Cerebellar cortex (tissue), 1 donor: Measurements from ENCODE around the gene EFCAB11.
"Not testable (repeated sequence)": the region's sequence is repeated elsewhere in the genome, so short reads cannot be mapped to it uniquely, and the experiment has no call there.

ENCODE experiments used
- DNase-seq: peaks from one replicate; pipeline ENCODE4 v3.0.0-alpha.2; 2015; ENCODE audit warnings: low spot score

The EFCAB11 gene

GRCh38 chr14:89911010-89911919 lies 43.3 kb downstream of the EFCAB11 start:
- peak; percentile 56 for DNase-seq

DNA sequence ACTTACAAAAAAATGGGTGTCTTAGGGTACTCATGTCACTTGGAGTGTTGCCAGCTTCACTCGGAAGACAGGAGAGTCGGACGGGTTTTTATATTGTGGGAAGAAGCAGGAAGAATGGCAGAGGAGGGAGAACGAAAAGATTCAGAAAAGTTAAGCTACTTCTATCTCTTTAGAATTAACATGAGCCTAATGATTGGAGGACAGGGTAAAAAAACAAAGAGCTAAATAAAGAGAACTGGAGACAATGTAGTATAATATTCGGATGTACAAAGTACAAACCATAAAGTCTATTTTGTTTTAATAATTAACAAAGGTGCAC lies 43.9 kb downstream of the EFCAB11 start:
- DNase-seq: no peak

- no peak for DNase-seq
These were observed 44.9 kb downstream of the EFCAB11 start for GRCh38 chr14:89909586-89909985.

GRCh38 chr14:89908712-89909450 lies 45.6 kb downstream of the EFCAB11 start:
- no peak for DNase-seq

GRCh38 chr14:89907655-89908054 lies 46.9 kb downstream of the EFCAB11 start:
- no peak for DNase-seq

- no peak for DNase-seq
These were observed 48.5 kb downstream of the EFCAB11 start for GRCh38 chr14:89906000-89906399.

DNA sequence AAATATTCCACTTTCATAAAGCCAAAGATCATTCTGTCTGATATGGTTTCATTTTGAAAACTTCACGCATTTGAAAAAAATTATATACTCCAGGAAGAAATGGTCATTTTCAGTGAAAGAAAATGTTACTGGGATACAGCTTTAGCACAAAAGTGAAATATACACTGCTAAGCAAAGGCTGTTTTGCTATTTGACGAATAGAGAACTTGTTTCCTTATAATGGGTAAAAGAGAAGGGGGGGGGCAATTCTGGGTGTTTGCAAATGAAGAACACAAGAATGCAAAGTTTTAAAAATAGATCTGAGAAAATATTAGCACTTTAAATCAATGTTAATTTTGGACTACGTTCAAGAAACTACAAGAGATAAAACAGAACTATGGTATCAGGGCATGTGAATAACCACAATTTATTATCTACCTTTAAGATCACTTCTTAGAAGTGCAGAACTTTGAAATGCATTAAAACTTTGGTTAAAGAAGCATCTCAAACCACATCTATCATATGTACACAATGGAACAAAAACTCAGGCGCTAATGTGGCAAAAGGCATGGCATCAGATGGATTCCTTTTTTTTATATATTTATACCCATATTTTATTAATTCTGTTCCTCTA lies 51.1 kb downstream of the EFCAB11 start:
- no peak for DNase-seq

DNA sequence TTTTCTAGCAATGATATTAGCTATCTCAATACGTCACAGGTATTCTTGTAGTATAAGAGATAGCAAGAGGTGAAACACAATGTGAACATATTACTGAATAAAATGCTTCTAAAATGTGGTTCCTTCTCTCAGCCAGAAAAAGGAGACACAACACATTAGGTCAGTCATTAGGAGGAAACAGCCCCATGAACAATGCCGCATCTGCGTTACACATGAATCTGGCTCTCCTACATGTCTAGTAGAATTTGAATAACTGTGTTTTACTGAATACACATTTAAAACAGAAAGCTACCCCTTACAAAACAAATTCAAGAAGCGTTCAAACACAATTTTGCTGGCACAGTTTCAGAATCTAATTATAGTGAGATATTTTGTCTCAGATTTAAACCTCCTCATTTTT lies 51.6 kb downstream of the EFCAB11 start:
- DNase-seq: no peak

- no peak for DNase-seq
These were observed 53.7 kb downstream of the EFCAB11 start for GRCh38 chr14:89900802-89901201.

- peak; percentile 36 for DNase-seq
These were observed 54.4 kb downstream of the EFCAB11 start for GRCh38 chr14:89899917-89900663.

DNA sequence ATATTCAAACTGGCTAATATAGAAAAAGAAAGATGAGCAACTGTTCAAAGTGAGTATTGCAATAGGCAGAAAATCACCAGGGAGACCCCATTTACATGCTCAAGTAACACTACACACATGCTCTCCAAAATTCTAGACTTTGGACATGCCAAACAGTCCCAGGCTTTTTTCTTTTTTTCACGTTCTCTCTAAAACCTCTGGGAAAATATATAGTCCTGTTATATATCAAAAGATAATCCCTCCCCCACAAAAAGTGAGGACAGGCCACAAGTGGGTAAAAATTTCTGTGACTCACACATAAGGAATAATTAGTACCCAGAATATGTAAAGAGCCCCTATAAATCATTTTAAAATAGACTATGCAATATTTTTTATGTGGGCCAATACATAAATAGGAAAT lies 55.2 kb downstream of the EFCAB11 start:
- no peak for DNase-seq

- not testable (repeated sequence) for DNase-seq
These were observed 61.1 kb downstream of the EFCAB11 start for GRCh38 chr14:89893388-89893787.

GRCh38 chr14:89892953-89893352 lies 61.6 kb downstream of the EFCAB11 start:
- DNase-seq: no peak

DNA sequence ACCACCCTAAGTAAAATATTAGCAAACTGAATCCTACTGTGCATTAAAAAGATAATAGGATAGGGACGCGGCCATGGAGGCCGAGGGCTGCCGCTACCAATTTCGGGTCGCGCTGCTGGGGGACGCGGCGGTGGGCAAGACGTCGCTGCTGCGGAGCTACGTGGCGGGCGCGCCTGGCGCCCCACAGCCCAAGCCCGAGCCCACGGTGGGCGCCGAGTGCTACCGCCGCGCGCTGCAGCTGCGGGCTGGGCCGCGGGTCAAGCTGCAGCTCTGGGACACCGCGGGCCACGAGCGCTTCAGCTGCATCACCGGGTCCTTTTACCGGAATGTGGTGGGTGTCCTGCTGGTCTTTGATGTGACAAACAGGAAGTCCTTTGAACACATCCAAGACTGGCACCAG lies 62.8 kb downstream of the EFCAB11 start:
- DNase-seq: not testable (repeated sequence)

DNA sequence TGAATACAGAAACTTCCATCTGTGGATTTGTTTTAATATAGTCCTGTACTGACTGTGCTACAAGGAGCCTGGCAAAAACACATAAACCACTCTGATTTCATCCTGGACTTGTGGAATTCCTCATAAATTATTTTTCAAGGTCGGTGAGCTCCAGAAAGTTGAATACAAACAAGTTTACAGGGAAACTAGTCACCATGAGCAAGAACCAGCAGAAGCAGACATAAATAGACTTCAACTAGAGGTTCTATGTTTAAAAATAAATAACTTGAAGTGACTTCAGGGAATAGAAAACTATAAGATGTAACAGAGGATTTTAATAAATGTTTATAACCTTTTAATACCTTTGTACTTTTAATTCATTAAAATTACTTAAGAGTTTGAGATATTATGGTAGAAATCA lies 63.5 kb downstream of the EFCAB11 start:
- no peak for DNase-seq

DNA sequence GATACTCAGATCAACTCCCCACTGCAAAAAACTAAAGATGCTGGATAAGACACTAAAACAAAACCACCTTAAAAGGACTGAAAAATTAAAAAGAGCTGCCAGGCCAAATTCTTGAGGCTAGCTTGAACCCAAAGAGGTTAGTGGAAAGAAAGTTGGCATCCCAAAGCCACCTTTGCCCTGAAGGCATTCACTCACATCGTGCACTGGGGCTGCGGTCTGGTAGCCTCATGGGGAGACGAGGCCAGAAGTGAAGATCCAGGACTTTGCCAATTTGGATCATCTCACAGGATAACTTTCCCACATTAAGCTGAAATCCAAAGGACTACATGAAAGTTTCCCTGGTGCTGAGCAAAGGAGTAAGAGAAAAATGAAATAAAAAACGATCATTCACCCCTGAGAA lies 63.9 kb downstream of the EFCAB11 start:
- DNase-seq: no peak

- DNase-seq: no peak
These were observed 64.9 kb downstream of the EFCAB11 start for GRCh38 chr14:89889626-89890025.

- DNase-seq: no peak
These were observed 69.8 kb downstream of the EFCAB11 start for GRCh38 chr14:89884761-89885160.

- no peak for DNase-seq
These were observed 72.7 kb downstream of the EFCAB11 start for GRCh38 chr14:89881839-89882238.

DNA sequence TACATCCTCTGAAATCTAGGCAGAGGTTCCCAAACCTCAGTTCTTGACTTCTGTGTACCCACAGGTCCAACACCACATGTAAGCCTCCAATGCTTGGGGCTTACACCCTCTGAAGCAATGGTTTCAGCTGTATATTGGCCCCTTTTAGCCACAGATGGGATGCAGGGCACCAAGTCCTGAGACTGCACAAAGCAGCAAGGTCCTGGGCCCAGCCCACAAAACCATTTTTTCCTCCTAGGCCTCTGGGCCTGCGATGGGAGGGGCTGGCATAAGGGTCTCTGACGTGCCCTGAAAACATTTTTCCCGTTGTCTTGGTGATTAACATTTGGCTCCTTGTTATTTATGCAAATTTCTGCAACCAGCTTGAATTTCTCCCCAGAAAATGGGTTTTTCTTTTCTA lies 80.4 kb downstream of the EFCAB11 start:
- not testable (repeated sequence) for DNase-seq

DNA sequence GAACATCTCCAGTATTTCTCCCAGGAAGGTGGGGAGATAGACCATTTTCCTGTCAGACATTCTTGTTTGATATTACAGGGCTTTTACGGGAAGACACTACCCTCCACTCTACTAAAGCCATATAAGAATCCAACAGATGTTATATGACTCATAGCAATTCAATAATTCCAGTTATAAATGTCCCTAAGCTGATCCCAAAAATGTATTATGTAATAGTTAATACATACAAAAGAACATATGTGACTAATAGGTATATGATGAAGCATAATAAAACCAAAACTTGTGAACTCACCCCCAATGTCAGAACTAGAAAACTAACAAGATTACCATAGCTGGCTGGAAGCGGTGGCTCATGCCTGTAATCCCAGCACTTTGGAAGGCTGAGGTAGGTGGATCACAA lies 84.2 kb downstream of the EFCAB11 start:
- no peak for DNase-seq

GRCh38 chr14:89869606-89870005 lies 84.9 kb downstream of the EFCAB11 start:
- no peak for DNase-seq
